DOHH2 (cell line): ENCODE results near the gene MTMR2.

ENCODE experiments used
- H3F3A ChIP-seq: fragments of 200-600 bp; sonication (generic), shearing (Covaris generic); 2 replicates; pipeline ENCODE4 v1.6.0; 2016; ENCODE audit warnings: antibody characterized with exemption, mild to moderate bottlenecking; ENCODE audit not compliant: control insufficient read depth, insufficient read depth
- H3K27ac ChIP-seq: fragments of 200-600 bp; sonication (generic); 2 replicates; pipeline ENCODE4 v1.5.1; 2014; ENCODE audit warnings: low read depth, mild to moderate bottlenecking, low read length, moderate library complexity
- H3K27me3 ChIP-seq: fragments of 200-600 bp; sonication (generic); 2 replicates; pipeline ENCODE4 v1.6.1; 2014; ENCODE audit warnings: mild to moderate bottlenecking, low read length, mixed read lengths; ENCODE audit not compliant: control insufficient read depth
- H3K36me3 ChIP-seq: fragments of 200-600 bp; sonication (generic); 2 replicates; pipeline ENCODE4 v1.6.1; 2014; ENCODE audit warnings: mild to moderate bottlenecking, low read length, moderate library complexity, mixed read lengths; ENCODE audit not compliant: control insufficient read depth
- H3K4me1 ChIP-seq: fragments of 200-600 bp; sonication (generic); 2 replicates; pipeline ENCODE4 v1.6.1; 2014; ENCODE audit warnings: mild to moderate bottlenecking, low read length, mixed read lengths; ENCODE audit not compliant: control insufficient read depth
- H3K4me2 ChIP-seq: fragments of 200-600 bp; sonication (generic); 2 replicates; pipeline ENCODE4 v1.6.0; 2014; ENCODE audit warnings: mild to moderate bottlenecking, low read length, moderate library complexity
- H3K4me3 ChIP-seq: fragments of 200-600 bp; sonication (generic); 2 replicates; pipeline ENCODE4 v1.5.1; 2014; ENCODE audit warnings: mild to moderate bottlenecking, low read length, mixed read lengths
- H3K79me2 ChIP-seq: fragments of 200-600 bp; sonication (generic); 2 replicates; pipeline ENCODE4 v1.6.1; 2014; ENCODE audit warnings: mild to moderate bottlenecking, low read length, mixed read lengths; ENCODE audit not compliant: control insufficient read depth
- H3K9me2 ChIP-seq: fragments of 200-600 bp; sonication (generic); replicated peaks from 2 replicates; pipeline ENCODE4 v1.6.1; 2014; ENCODE audit warnings: mild to moderate bottlenecking, low read length, mixed read lengths; ENCODE audit not compliant: control insufficient read depth
- H3K9me3 ChIP-seq: fragments of 200-600 bp; sonication (generic); 2 replicates; pipeline ENCODE4 v1.6.1; 2014; ENCODE audit warnings: antibody characterized with exemption, low read length, mixed read lengths; ENCODE audit not compliant: control insufficient read depth, insufficient read depth
- H4K20me1 ChIP-seq: fragments of 200-600 bp; sonication (generic); 2 replicates; pipeline ENCODE4 v1.6.0; 2014; ENCODE audit warnings: low read depth, mild to moderate bottlenecking, antibody characterized with exemption, low read length, moderate library complexity; ENCODE audit not compliant: control insufficient read depth, insufficient read depth
- CTCF ChIP-seq: fragments of 200-600 bp; sonication (generic); IDR thresholded peaks from one replicate; pipeline ENCODE4 v1.5.1; 2014; ENCODE audit warnings: antibody characterized with exemption, mild to moderate bottlenecking, low read depth, low read length; ENCODE audit not compliant: poor library complexity, severe bottlenecking
- EZH2phosphoT487 ChIP-seq: fragments of 200-600 bp; sonication (generic); IDR thresholded peaks from 2 replicates; pipeline ENCODE4 v1.6.1; 2017; ENCODE audit warnings: borderline replicate concordance, mild to moderate bottlenecking, antibody characterized with exemption, low read length, moderate library complexity, mixed read lengths

Gene MTMR2

GRCh38 chr11:95845167-95845566, 78.7 kb downstream of the MTMR2 start:
- TF ChIP-seq CTCF (no peak), EZH2phosphoT487 (no peak)
- H3K36me3 ChIP-seq, result peaks cover 46% of the 10 kb centered on the region
- H3K79me2 ChIP-seq, result no peaks in the 10 kb centered on the region

DNA sequence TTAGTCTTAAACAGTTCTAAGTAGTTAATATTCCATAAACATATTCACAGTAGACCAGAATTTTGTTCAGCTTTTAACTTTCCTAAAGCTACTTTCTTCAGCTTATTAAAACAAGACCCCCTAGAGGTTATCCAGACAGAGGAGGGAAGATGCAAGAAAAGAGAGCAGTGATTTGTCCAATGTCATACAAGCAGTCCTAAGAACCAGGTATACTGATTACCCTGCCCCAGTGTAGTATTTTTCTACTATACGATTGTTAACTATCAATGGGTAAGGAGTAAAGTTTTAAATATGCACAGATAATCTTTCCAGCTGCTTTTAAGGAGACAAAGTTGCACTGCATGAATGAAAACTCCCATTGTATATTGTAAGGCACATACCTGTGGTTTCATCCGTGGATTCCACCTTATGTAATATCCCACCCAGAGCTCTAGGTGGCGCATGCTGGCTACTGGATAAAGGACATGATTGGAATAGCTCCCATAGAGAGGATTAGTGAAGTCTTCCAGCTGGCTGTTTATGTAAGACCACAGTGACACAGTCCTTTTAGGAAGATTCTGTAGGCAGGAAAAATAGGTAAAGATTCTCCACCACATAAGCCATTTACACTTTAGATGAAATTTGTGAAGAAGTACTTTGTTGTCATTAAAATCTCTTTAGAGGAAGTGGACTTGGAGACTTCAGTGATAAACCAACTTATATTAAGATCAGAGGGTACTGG, 88.0 kb downstream of the MTMR2 start:
- Histone ChIP-seq H3K79me2 (no peaks in the 10 kb centered on the region), H4K20me1 (no peaks in the 10 kb centered on the region), H3K4me2 (no peak overlapping the region), H3K36me3 (peaks cover 83% of the 10 kb centered on the region), H3F3A (no peaks in the 10 kb centered on the region), H3K9me3 (no peaks in the 10 kb centered on the region), H3K4me3 (no peak overlapping the region), H3K4me1 (no peaks in the 10 kb centered on the region), H3K27ac (no peak overlapping the region), H3K9me2 (no peaks in the 10 kb centered on the region), H3K27me3 (no peaks in the 10 kb centered on the region)
- no peak for TF ChIP-seq EZH2phosphoT487
- peak; percentile 85 for TF ChIP-seq CTCF

More at GRCh38 chr11:95845167-95845566, 78.7 kb downstream of the MTMR2 start:
- Histone ChIP-seq H3K9me3 (no peaks in the 10 kb centered on the region), H4K20me1 (no peaks in the 10 kb centered on the region), H3K9me2 (no peaks in the 10 kb centered on the region), H3K4me1 (no peaks in the 10 kb centered on the region), H3K27me3 (no peaks in the 10 kb centered on the region), H3K27ac (no peak overlapping the region), H3K4me2 (no peak overlapping the region), H3F3A (no peaks in the 10 kb centered on the region; the same call in 1 of the 2 replicates), H3K4me3 (no peak overlapping the region)

- Histone ChIP-seq H3K79me2 (no peaks in the 10 kb centered on the region), H3K27me3 (no peaks in the 10 kb centered on the region), H3K9me2 (no peaks in the 10 kb centered on the region), H3K9me3 (no peaks in the 10 kb centered on the region), H3K4me2 (no peak overlapping the region), H3F3A (peaks cover 1% of the 10 kb centered on the region; the same call in 1 of the 2 replicates), H3K4me1 (no peaks in the 10 kb centered on the region), H4K20me1 (no peaks in the 10 kb centered on the region), H3K27ac (no peak overlapping the region), H3K36me3 (peaks cover 87% of the 10 kb centered on the region), H3K4me3 (no peak overlapping the region)
- no peak for TF ChIP-seq CTCF
- TF ChIP-seq EZH2phosphoT487, result no peak
These were observed 88.6 kb downstream of the MTMR2 start for GRCh38 chr11:95835351-95835750.
